GM19438 (cell line): ENCODE results near the gene SLC25A12.

Source experiments
- ATAC-seq: cut with Tn5 transposase; IDR thresholded peaks from one replicate; pipeline ENCODE4 v1.9.1; 2021; ENCODE audit warnings: low read depth; ENCODE audit not compliant: unreplicated experiment

Gene SLC25A12

GRCh38 chr2:171735991-171736710 is 157.9 kb downstream of the SLC25A12 start:
- ATAC-seq = no peak
